Activated CD4-positive, alpha-beta T cell treated with anti-CD3 and anti-CD28 coated beads for 4 hours (primary cell): Measurements from ENCODE around the gene CRTAC1.
A peak's percentile ranks its signal among the peaks of the same experiment; 100 is the strongest.

Experiments used
- DNase-seq, 2 donors: peaks; one replicate each; pipeline ENCODE4 v3.0.0-alpha.2; 2020

The CRTAC1 gene

DNA sequence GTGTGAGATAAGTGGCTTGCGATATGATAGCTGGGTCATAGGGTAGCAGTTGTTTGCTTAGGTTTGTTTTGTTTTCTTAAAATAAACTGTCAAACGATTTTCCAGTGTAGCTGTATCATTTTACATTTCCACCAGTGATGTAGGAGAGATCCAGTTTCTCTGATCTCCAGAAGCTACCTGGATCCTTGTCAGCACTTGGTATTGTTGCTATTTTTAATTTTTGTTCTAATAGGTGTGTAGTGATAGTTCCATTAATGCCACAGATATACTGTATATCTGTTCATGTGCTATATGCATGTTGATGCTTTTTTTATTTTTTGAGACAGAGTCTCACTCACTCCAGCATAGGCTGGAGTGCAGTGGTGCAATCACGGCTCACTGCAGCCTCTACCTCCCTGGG lies 136.3 kb downstream of the CRTAC1 start:
- DNase-seq = no peak

DNA sequence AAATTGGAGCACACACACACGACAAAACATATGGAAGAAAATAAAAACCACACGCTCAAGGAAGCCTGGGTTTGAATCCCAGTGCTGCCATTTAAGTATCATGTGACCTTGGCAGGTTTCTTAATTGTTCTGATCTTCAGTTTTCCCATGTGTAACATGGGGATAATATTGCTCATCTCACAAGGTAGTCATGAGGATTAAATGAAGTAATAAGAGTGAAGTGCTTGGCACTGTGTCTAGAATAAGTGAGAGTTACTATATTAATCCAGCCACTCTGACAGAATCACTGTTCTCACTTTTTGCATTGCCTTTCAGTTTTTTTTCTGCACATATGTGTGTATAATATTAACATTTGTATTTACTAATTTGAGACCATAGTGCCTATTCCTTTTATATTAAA lies 137.5 kb downstream of the CRTAC1 start:
- DNase-seq = no peak

GRCh38 chr10:97892506-97892905 lies 137.9 kb downstream of the CRTAC1 start:
- DNase-seq = no peak

DNA sequence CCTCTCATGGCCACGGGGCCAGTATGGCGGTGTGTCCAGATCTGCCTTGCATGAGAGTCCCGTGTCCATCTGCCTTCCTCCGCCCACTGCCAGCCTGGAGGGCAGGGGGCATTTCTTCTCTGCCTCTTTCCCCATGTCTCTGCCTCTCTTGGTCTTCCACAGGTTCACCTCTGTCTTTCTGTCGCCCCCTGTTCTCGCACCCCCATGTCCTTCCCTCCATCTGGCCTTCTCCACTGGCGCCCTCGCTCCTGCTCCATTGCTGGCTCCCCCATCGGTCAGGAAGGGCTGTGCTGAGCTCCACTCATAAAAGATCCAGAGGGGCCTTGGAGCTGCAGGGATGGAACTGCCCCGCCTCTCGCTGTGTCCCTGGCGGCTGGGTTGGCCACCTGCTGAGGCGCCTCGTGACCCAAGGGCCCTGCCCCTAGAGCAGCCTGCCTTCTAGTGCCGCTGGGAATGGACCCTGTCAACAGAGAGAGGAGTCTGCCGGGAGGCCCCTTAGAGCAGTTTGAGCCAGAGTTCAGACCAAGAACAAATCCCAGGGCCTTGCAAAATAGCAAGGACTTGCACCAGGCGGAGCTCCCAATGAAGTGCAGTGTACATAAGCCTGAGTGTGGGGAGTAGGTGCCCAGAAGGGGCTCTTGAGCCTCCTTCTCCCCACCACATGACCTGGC lies 138.8 kb downstream of the CRTAC1 start:
- no peak for DNase-seq

DNA sequence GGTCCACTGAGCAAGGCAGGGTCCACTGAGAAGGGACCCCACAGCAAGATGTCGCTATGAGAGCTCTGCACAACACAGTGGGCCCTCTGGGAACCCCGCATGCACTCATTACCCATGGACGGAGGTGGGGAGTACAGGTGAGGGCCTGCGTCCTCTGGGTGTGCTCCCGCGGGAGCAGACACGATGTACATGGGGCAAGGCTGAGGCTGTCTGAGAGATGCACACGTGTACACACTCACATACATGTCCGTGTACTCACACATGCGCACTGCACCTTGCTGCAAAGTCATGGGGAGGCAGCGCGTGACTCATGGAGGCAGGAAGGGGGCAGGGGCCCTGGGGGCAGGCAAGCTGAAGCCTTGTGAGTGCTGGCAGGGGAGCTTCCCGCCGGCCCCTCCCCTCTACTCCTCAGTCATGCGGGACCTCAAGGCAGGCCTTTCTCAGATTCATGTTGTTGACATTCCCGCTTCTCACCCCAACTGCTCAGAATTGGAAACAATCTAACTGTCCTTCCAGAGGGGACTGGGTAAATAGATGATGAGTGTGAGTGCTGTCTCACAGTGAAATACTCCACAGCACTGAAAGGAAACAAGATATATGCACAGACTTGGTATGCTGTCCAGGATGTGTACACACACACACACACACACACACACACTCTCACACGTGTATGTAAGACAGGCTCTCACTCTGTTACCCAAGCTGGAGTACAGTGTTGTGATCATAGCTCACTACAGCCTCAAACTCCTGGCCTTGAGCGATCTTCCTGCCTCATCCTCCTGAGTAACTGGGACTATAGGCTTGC lies 140.8 kb downstream of the CRTAC1 start:
- DNase-seq = no peak

DNA sequence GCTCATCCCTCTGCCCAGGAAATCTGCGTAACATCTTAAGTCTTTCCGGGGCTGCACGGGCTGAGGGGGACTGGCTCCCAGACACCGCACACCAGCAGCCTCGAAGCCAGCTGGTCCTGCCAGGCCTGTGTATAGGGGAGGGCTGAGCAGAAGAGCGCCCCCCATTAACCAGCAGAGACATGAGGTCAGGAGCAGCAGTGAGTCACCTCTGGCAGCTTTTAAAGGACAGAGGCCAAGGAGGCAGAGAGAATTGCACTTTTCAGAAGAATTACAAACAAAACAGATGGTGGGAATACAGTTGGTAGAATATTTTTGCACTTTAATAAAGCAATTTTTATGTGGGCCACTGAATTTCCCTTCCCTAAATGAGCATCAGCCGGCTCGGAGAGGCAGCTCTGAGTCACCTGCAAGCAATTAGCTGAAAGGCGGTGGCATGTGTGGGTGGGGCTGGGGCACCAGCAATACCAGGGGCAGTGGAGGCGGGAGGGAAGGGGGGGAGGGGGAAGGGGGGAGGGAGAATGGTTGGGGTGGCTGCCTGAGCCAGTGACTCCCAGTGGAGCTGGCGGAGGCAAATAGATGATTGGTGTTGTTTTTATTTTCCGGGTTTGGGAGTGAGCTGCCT lies 141.7 kb downstream of the CRTAC1 start:
- DNase-seq = peak in 1 of 2 donors; percentile 37

DNA sequence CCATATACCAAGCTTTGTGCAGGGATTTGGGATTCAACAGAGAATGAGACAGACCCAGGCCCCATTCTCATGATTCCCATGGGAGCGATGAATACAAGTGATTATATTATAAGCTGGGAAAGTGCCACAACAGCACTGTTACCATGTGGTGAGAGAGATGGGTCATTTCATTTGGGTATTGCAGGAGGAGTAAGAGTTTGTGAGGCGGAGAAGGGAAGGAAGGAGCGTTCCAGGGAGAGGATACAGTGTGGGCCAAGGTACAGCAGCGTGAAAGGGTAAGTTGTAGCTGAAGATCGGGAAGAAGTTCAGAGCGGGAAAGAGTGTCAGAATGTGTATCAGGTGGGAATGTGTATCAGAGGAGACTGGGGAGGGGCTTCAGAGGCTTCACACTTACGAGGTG lies 142.3 kb downstream of the CRTAC1 start:
- no peak for DNase-seq

DNA sequence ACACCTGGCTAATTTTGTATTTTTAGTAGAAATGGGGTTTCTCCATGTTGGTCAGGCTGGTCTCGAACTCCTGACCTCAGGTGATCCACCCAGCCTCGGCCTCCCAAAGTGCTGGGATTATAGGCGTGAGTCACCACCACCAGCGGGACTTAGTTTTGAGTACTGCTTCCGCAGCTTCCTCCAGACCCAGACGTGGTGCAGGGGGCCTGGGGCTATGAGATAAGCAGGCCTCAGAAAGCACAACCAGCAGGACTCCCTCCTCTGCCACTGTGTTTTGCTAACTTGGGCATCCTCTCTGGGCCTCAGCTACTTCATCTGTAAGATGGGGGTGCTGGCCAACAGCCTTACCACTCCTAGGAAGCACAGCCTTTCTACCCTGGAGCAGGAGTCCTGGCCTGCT lies 143.0 kb downstream of the CRTAC1 start:
- no peak for DNase-seq

DNA sequence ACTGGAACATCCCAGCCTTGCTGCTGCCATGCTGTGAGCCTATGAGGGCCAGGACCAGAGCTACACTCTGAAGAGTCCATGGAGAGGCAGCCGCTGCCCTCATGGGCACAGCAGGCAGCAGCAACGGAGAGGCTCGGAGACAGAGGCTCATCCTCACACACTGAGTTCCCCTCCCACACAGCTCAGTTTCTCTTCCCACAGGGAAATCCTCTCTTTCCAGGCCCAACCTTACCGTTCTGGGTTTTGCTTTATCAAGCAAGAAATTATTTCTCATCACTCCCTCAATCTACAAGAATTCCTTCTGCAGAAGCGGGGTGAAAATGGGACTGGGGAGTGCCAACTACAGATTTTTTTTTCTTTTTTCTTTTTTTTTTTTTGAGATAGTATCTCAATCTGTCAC lies 144.1 kb downstream of the CRTAC1 start:
- no peak for DNase-seq

GRCh38 chr10:97883092-97883485 lies 147.3 kb downstream of the CRTAC1 start:
- no peak for DNase-seq

DNA sequence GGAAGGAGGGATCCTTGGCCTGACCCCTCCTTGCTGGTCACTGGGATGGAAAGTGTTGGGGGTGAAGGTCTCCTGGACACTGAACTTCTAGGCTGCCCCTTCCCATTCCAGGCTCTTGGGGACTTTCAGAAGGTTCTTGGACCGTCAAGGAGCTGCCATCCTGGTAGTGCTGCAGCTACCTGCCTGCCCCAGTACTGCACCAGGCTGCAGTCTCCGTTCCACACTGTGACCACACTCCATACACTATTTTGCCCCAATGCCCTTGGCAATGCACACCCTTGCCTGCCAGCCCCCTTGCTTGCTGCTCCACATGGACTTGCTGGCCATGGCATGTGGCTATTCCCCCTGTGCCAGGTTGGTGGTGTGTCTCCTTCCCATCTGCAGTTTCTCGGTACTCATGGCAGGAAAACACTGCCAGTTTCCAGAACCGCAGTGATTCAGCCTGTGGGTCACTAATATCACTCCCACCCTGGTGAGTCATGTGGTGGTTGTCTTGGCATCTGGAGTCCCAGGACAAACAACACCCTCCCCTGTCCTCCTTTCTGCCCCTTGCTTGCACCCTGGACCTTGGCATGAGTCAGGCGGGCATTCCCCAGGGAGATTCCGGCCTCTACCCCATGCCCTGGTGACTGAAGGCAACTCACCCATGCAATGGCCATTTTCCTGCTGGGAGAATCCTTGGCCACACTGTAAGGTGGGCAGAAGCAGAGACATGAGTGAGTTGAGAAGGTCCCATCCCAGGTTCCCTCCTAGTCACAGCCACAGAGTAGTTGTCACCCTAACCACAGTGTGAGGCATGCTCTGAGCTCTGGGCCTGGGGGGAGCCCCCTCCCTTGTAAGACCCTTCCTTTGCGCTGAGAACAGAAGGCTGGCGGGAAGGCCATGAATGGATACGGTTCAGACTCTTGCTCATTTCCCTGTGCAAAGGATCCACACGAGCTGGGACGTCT lies 148.0 kb downstream of the CRTAC1 start:
- DNase-seq = no peak

DNA sequence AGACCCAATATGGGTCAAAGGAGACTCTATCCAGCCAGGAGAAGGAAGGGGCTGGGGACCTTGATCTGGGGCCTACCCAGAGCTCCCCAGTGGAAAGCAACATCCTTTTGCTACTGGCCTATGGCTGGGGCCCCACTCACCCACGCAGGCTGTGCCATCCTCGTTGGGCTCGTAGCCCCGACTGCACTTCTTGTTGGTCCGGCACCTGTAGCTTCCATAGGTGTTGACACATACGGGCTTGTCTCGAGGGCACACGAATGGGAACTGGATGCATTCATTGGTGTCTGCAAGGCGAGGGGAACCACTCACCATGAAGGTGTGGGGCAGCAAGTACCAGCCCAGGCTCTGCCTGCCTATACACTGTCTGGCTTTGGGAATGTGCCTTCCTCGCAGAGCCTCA lies 150.3 kb downstream of the CRTAC1 start:
- DNase-seq = no peak

- DNase-seq = no peak
Measured at GRCh38 chr10:97879241-97879640, 151.2 kb downstream of the CRTAC1 start.

DNA sequence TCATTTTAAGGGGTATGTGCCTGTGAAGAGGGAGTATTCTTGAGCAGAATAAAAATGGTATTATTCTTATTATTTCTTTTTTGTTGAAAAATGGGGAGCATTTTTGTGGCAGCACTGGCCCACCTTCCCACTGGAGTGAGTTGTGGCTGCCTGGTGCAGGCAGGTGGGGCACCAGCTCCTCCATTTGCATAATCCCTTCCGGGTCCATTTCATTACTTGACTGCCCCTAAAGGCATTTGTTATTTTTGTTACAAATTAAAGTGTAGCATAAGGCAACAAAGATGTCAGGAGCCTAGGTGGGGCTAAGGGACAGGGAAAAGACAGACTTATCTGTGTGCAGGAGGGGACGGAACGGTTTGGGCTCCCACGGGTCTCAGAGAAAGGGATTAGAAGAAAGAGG lies 154.0 kb downstream of the CRTAC1 start:
- DNase-seq = no peak

DNA sequence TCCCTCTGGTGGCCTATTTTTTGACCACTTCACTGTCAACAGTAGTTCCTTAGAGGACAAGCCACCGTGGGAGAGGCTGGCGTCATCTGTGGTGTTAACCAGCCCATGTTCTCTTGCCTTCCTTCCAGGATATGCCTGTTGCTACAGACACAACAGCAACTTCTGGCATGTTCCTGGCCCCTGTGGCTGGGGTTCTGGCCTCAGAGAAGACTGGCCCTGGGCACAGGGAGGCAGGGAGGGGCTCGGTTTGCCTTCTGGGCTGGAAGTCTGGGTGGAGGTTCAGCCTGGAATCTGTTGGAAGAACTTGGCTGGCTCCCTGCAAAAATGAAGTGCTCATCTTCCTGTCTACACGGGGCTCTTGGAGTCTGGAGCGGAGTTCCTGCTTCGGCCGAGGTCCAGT lies 155.0 kb downstream of the CRTAC1 start:
- no peak for DNase-seq

DNA sequence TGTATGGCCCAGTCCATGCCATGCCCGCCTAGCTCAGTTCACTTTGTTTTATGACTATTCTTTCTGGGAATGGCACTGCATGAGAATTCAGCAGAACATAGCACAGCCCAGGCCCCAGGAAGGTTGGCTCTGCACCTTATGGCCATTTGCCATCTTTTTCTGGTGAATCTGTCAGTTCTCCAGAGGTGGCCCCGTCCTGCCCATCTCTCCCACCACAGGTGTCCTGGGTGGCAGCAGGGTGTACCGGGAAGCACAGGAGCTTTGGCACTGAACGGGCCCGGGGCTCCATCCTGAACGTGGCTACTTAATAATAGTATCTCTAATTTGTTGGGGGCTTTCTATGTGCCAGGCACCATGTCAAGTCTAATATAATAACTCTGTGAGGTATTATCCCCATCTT lies 156.1 kb downstream of the CRTAC1 start:
- no peak for DNase-seq

DNA sequence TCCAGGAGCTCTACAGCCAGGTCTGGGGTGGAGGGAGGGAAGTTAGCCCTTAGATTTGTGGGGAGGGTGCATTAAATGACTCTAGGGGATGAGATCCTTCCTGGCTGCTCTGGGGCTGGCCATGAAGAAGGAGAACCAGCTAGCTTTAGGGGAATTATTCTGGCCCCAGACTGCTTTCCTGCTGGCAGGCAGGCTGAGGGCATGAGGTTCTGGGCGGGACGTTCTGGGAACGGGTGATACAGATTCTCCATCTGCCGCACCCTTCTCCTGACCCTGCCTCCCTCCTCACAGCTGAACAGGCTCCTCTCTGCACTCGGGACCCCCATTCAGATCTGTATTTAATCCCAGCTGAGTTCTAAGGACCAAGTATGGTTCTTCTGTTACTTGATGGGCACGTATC lies 156.9 kb downstream of the CRTAC1 start:
- no peak for DNase-seq

DNA sequence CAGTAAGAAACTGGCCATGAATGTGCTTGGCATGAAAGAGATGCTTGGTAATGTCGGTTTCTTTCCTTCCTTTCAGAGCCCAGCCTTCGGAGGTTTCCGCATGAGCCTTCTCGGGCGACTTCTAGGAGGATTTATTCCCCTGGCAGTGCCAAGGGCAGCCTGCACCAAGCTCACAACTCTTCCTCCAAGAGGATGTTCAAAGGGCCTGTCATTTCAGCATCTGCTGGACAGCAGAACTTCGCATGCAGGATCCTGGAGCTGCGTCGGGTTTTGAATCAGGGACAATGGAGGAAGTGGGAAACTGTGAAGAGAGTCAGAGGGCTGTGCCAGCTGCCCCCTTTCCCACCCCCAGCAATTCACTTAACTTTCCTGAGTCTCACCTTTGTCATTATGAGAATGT lies 159.4 kb downstream of the CRTAC1 start:
- no peak for DNase-seq

- DNase-seq = peak; percentile 75 to 77
Measured at GRCh38 chr10:97869091-97870042, 161.1 kb downstream of the CRTAC1 start.

DNA sequence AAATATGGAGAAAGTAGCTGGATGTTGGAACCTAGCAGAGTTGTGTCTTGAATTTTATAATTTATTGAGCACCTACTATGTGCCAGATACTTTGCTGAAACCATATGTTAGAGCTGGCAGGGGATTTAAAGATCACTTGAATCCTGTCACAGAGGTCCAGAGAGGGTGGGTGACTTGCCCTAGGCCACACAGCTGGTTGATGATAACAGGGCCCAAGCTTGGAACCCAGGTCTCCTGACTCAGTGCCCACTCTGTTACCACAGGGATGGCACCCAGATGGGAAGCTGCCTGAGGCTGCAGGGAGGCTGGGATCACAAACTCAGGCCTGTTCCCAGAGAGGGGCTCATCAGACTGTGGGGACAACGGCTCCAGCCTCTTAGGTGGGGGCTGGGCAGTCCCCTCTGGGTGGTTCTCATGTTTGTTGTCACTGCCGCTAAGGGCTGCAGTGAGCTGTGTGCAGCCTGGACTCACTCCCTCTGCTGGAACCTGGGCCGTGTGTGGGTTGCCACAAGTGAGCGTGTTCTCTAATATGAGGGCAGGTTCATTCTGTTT lies 162.2 kb downstream of the CRTAC1 start:
- DNase-seq = no peak

- DNase-seq = no peak
Measured at GRCh38 chr10:97867220-97867800, 163.1 kb downstream of the CRTAC1 start.
